ENCODE measurements around the gene GAL.
A peak's percentile ranks its signal among the peaks of the same experiment; 100 is the strongest.

The GAL gene

GRCh38 chr11:68709062-68709461, 24.7 kb downstream of the GAL start:
- no peak for DNase-seq (ENCODE audit: low spot score)

DNA sequence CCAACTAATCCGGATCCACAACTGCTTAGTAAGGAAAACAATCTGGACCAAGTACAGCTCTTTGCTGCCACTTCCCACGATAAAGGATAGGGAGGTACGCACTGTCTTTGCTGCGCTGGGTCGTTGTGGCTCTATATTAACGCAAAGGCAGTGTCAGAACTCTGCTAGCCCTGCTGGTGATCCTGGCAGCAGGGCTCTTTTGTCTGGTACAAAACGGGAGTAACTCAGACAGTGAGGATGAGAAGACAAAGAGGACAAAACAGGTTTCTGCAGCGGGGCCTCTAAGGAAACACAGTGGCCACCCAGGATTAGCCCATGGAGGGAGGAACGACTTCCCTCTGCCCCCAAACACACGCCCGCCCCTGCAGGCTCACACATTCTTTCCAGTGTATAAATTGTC, 26.1 kb downstream of the GAL start:
- no peak for DNase-seq (ENCODE audit: low spot score)

DNA sequence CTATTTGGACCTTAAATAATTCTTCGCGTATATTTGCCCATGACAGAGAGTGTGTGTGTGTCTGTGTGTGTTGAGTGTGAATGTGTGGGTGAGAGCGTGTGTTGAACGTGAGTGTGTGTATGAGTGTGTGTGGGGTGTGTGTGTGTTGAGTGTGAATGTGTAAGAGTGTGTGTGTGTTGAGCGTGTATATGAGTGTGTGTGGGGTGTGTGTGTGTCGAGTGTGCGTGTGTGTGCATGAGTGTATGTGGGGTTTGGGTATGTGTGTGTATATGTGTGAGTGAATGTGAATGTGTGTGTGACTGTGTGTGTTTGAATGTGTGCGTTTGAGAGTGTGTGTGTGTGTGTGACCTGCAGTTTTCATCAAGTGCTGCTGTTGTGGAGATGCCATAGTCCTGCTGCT, 26.8 kb downstream of the GAL start:
- no peak for DNase-seq (ENCODE audit: low spot score)

- peak; percentile 72 for DNase-seq (ENCODE audit: low spot score)
Observed at GRCh38 chr11:68714060-68714856, 29.9 kb downstream of the GAL start.

- DNase-seq (ENCODE audit: low spot score), result no peak
Observed at GRCh38 chr11:68715456-68716122, 31.2 kb downstream of the GAL start.

- no peak for DNase-seq (ENCODE audit: low spot score)
Observed at GRCh38 chr11:68721075-68721474, 36.7 kb downstream of the GAL start.

DNA sequence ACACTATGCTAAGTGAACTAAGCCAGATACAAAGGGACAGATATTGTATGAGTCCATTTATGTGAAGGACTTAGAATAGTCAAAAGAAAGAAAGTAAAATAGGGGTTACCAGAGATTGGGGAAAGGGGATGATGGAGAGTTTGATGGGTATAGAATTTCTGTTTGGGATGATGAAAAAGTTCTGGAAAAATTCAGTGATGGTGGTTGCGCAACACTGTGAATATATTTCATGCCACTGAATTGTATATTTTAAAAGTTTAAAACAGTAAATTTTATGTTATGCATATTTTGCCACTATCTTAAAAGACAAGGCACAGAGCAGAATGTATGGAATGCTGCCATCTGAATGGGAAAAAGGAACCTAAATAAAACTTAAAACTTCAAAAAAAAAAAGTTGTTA, 37.8 kb downstream of the GAL start:
- no peak for DNase-seq (ENCODE audit: low spot score)

DNA sequence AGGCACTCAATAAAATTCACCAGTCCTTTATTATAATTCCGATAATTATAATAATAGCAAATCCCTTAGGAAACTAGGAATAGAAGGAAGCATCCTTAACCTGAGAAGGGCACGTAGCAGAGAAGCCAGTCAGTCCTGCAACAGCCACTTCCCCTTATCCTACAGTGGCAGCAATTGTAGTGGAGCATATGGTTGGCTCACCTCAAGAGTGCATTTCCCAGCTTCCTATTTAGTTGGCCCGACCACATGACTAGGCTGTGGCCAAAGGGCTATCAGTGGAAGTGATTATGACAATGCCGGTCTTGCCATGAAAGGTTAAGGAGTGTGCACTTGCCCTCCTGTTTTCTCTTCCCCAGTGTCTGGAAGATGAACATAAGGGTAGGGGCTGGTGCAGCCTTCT, 39.9 kb downstream of the GAL start:
- no peak for DNase-seq (ENCODE audit: low spot score)

DNA sequence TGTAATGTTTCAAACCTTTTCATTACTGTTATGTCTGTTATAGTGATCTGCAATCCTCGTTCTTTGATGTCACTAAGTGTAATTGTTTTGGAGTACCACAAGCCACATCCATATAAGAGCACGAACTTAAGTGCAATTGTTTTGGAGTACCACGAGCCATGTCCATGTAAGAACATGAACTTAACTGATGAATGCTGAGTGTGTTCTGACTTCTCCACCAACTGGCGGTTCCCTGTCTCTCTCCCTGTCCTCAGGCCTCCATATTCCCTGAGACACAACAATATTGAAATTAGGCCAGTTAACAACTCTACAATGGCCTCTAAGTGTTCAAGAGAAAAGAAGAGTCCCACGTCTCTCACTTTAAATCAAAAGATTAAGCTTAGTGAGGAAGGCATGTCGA, 43.4 kb downstream of the GAL start:
- DNase-seq (ENCODE audit: low spot score), result no peak

GRCh38 chr11:68734111-68734510, 49.8 kb downstream of the GAL start:
- no peak for DNase-seq (ENCODE audit: low spot score)

DNA sequence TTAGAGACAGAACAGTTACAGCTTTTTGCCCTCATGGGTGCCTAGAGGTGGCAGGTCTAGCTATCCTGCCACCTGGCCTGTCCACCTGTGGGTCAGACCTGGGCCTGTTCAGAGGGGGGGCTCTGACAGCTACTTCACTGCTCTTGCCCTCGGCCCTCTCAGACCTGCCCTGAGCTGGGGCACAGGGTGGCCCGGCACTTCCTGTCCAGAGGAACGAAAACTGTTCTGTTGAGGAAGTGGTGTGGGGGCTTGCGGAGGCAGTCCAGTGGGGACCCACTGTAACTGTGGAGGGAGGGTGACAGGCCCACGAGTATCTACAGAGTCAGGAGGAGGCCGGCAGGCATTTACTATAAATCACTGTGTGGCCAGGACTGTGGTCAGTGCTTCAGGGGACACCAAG, 50.8 kb downstream of the GAL start:
- no peak for DNase-seq (ENCODE audit: low spot score)

- no peak for DNase-seq (ENCODE audit: low spot score)
Observed at GRCh38 chr11:68735646-68736045, 51.3 kb downstream of the GAL start.

Data from iPS-NIHi11 (cell line).